Keratinocyte (primary cell): Measurements from ENCODE around the gene RAB11FIP5. TPM values are rescaled to one million over a fixed set of nuclear protein-coding genes. Genes with fewer than 3 reads are reported as not detected.

Experiments
- DNase-seq: peaks from one replicate; pipeline ENCODE4 v3.0.0-alpha.2; 2011; ENCODE audit warnings: low read depth, missing footprints, low spot score
- FAIRE-seq: peaks from 2 replicates; lab custom pipeline; 2011; peaks lifted over from hg19 to GRCh38; lab: Jason Lieb, UNC
- H2AFZ ChIP-seq: 2 replicates; pipeline ENCODE4 v1.6.0; 2012; ENCODE audit warnings: low read length, control low read depth, inconsistent platforms; ENCODE audit not compliant: control insufficient read depth
- H3K27ac ChIP-seq: 2 replicates; pipeline ENCODE4 v1.5.1; 2011; ENCODE audit warnings: low read length; ENCODE audit not compliant: control insufficient read depth, insufficient read depth
- H3K27me3 ChIP-seq: 3 replicates; pipeline ENCODE4 v1.6.0; 2011; ENCODE audit warnings: low read length; ENCODE audit not compliant: control insufficient read depth, insufficient read depth; ENCODE audit errors: extremely low read depth
- H3K36me3 ChIP-seq, 2 experiments: 2 replicates in 1 of 2; 3 replicates in 1 of 2; pipeline ENCODE4 v1.5.1; 2011; ENCODE audit warnings: low read length in 2 of 2, mild to moderate bottlenecking in 1 of 2; ENCODE audit not compliant: control insufficient read depth in 2 of 2, insufficient read depth in 2 of 2; ENCODE audit errors: extremely low read depth in 1 of 2
- H3K4me1 ChIP-seq: 3 replicates; pipeline ENCODE4 v1.5.1; 2011; ENCODE audit warnings: low read length; ENCODE audit not compliant: control insufficient read depth, insufficient read depth; ENCODE audit errors: extremely low read depth
- H3K4me2 ChIP-seq: 3 replicates; pipeline ENCODE4 v1.6.0; 2011; ENCODE audit warnings: low read depth, low read length; ENCODE audit not compliant: control insufficient read depth, insufficient read depth; ENCODE audit errors: extremely low read depth
- H3K4me3 ChIP-seq, 3 experiments: fragments of 200-600 bp in 1 of 3; sonication (generic) in 1 of 3; 2 replicates in 2 of 3; 3 replicates in 1 of 3; pipeline ENCODE4 v1.5.1; 2011 to 2016; ENCODE audit warnings: low read length in 3 of 3, mild to moderate bottlenecking in 3 of 3, control low read depth in 2 of 3, inconsistent platforms in 1 of 3, low read depth in 1 of 3, mixed read lengths in 1 of 3, mixed run types in 1 of 3, moderate library complexity in 1 of 3; ENCODE audit not compliant: control insufficient read depth in 2 of 3, insufficient read depth in 2 of 3; ENCODE audit errors: extremely low read depth in 1 of 3
- H3K79me2 ChIP-seq: 2 replicates; pipeline ENCODE4 v1.6.0; 2012; ENCODE audit warnings: low read length; ENCODE audit not compliant: control insufficient read depth, insufficient read depth
- H3K9ac ChIP-seq: 3 replicates; pipeline ENCODE4 v1.6.0; 2011; ENCODE audit warnings: low read length; ENCODE audit not compliant: control insufficient read depth, insufficient read depth; ENCODE audit errors: extremely low read depth
- H3K9me1 ChIP-seq: 3 replicates; pipeline ENCODE4 v1.6.0; 2011; ENCODE audit warnings: low read length; ENCODE audit not compliant: control insufficient read depth, insufficient read depth; ENCODE audit errors: extremely low read depth
- H3K9me3 ChIP-seq: 2 replicates; pipeline ENCODE4 v1.5.1; 2012; ENCODE audit warnings: low read depth, low read length; ENCODE audit not compliant: control insufficient read depth
- H4K20me1 ChIP-seq: 3 replicates; pipeline ENCODE4 v1.6.0; 2011; ENCODE audit warnings: low read length; ENCODE audit not compliant: control insufficient read depth, insufficient read depth; ENCODE audit errors: extremely low read depth
- EZH2 ChIP-seq: IDR thresholded peaks from one replicate; pipeline ENCODE4 v1.6.1; 2012; ENCODE audit warnings: inconsistent platforms, mild to moderate bottlenecking, low read length, moderate library complexity
- dilution Hi-C: fragments of 300-500 bp; cut with MboI; formaldehyde crosslinking; loops from one replicate; pipeline ENCODE4 v1.7.0; 2020; ENCODE audit warnings: low sequenced_read_pairs; ENCODE audit not compliant: extremely low pct_ligation_motif_present
- polyA plus RNA-seq, 5 experiments: library from polyadenylated mRNA; depleted of rRNA in 3 of 5; stranded (reverse) in 3 of 5; stranded (forward) in 1 of 5; unstranded in 1 of 5; fragments of >200 nt; gene quantifications; 1 replicate in 1 of 5; 2 replicates in 3 of 5; 3 replicates in 1 of 5; pipeline versions ENCODE4 v1.2.1 to v1.2.3, GENCODE V29; 2011 to 2012; ENCODE audit warnings: missing spikeins in 2 of 5, low read depth in 1 of 5, low replicate concordance in 1 of 5
- TF ChIP-seq, protein P1 (sequence below), 3 experiments: IDR thresholded peaks in 1 of 3; conservative IDR thresholded peaks in 1 of 3; optimal IDR thresholded peaks in 1 of 3; 2 replicates in 2 of 3; 3 replicates in 1 of 3; pipeline versions ENCODE3 to v1.5.1; 2011; ENCODE audit warnings: low read length in 3 of 3, mild to moderate bottlenecking in 3 of 3, moderate library complexity in 2 of 3, control low read depth in 1 of 3, inconsistent platforms in 1 of 3; ENCODE audit not compliant: insufficient read depth in 2 of 3; ENCODE audit errors: extremely low read depth in 1 of 3

RAB11FIP5 gene
- polyA plus RNA-seq, 1 donor (not counting 4 experiments of a cell fraction or from before 2014, with no cell fraction given): 40.1 TPM

GRCh38 chr2:73092146-73092783, 20.5 kb downstream of the RAB11FIP5 start:
- Histone ChIP-seq H3K9me3 (no peaks in the 10 kb centered on the region), H3K4me1 (peaks cover 27% of the 10 kb centered on the region), H3K4me3 (no peak overlapping the region), H3K9me1 (peaks cover 20% of the 10 kb centered on the region), H3K4me2 (no peak overlapping the region), H4K20me1 (peaks cover 4% of the 10 kb centered on the region), H3K9ac (no peak overlapping the region), H3K27ac (no peak overlapping the region), H3K27me3 (no peaks in the 10 kb centered on the region), H3K36me3 (peaks cover 10 to 15% of the 10 kb centered on the region in 2 experiments), H3K79me2 (peaks cover 89% of the 10 kb centered on the region), H2AFZ (no peak overlapping the region)
- TF ChIP-seq, protein P1, sequence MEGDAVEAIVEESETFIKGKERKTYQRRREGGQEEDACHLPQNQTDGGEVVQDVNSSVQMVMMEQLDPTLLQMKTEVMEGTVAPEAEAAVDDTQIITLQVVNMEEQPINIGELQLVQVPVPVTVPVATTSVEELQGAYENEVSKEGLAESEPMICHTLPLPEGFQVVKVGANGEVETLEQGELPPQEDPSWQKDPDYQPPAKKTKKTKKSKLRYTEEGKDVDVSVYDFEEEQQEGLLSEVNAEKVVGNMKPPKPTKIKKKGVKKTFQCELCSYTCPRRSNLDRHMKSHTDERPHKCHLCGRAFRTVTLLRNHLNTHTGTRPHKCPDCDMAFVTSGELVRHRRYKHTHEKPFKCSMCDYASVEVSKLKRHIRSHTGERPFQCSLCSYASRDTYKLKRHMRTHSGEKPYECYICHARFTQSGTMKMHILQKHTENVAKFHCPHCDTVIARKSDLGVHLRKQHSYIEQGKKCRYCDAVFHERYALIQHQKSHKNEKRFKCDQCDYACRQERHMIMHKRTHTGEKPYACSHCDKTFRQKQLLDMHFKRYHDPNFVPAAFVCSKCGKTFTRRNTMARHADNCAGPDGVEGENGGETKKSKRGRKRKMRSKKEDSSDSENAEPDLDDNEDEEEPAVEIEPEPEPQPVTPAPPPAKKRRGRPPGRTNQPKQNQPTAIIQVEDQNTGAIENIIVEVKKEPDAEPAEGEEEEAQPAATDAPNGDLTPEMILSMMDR (optimal IDR thresholded peaks at IDR 0.05 in 1 of 3, IDR thresholded peaks at IDR 0.05 in 1 of 3, conservative IDR thresholded peaks at IDR 0.05 in 1 of 3; ENCODE audit: extremely low read depth in 1 of 3, insufficient read depth in 2 of 3, low read length in 3 of 3): no peak
- dilution Hi-C loops: no loop called here
- FAIRE-seq: no peak
- no peak for DNase-seq

- peaks cover 90% of the 10 kb centered on the region for H3K79me2 ChIP-seq
- no peak overlapping the region for H3K4me2 ChIP-seq
- peaks cover 20% of the 10 kb centered on the region for H3K9me1 ChIP-seq
- no peak for DNase-seq
- TF ChIP-seq, protein P1 (optimal IDR thresholded peaks at IDR 0.05 in 1 of 3, IDR thresholded peaks at IDR 0.05 in 1 of 3, conservative IDR thresholded peaks at IDR 0.05 in 1 of 3; ENCODE audit: extremely low read depth in 1 of 3, insufficient read depth in 2 of 3, low read length in 3 of 3): no peak
- TF ChIP-seq EZH2: no peak
- no peaks in the 10 kb centered on the region for H3K9me3 ChIP-seq
- no peak overlapping the region for H3K27ac ChIP-seq
- dilution Hi-C loops: no loop called here
- no peak overlapping the region for H3K4me3 ChIP-seq
- no peak for FAIRE-seq
- H3K4me1 ChIP-seq: peaks cover 27% of the 10 kb centered on the region
- H3K27me3 ChIP-seq: no peaks in the 10 kb centered on the region
- H4K20me1 ChIP-seq: peaks cover 4% of the 10 kb centered on the region
- no peak overlapping the region for H3K9ac ChIP-seq
- H2AFZ ChIP-seq: no peak overlapping the region
- peaks cover 13 to 18% of the 10 kb centered on the region in 2 experiments for H3K36me3 ChIP-seq
Observed at GRCh38 chr2:73091696-73092095, 21.1 kb downstream of the RAB11FIP5 start.
